Activated CD4-positive, alpha-beta T cell treated with anti-CD3 and anti-CD28 coated beads for 48 hours (primary cell): Measurements from ENCODE around the gene NBPF19.
"Not testable (repeated sequence)": the region's sequence is repeated elsewhere in the genome, so short reads cannot be mapped to it uniquely, and the experiment has no call there.

Experiments
- DNase-seq: peaks from one replicate; pipeline ENCODE4 v3.0.0-alpha.2; 2020

NBPF19 gene, protein sequence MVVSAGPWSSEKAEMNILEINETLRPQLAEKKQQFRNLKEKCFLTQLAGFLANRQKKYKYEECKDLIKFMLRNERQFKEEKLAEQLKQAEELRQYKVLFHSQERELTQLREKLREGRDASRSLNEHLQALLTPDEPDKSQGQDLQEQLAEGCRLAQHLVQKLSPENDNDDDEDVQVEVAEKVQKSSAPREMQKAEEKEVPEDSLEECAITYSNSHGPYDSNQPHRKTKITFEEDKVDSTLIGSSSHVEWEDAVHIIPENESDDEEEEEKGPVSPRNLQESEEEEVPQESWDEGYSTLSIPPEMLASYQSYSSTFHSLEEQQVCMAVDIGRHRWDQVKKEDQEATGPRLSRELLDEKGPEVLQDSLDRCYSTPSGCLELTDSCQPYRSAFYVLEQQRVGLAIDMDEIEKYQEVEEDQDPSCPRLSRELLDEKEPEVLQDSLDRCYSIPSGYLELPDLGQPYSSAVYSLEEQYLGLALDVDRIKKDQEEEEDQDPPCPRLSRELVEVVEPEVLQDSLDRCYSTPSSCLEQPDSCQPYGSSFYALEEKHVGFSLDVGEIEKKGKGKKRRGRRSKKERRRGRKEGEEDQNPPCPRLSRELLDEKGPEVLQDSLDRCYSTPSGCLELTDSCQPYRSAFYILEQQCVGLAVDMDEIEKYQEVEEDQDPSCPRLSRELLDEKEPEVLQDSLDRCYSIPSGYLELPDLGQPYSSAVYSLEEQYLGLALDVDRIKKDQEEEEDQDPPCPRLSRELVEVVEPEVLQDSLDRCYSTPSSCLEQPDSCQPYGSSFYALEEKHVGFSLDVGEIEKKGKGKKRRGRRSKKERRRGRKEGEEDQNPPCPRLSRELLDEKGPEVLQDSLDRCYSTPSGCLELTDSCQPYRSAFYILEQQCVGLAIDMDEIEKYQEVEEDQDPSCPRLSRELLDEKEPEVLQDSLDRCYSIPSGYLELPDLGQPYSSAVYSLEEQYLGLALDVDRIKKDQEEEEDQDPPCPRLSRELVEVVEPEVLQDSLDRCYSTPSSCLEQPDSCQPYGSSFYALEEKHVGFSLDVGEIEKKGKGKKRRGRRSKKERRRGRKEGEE (N-terminal part only)

DNA sequence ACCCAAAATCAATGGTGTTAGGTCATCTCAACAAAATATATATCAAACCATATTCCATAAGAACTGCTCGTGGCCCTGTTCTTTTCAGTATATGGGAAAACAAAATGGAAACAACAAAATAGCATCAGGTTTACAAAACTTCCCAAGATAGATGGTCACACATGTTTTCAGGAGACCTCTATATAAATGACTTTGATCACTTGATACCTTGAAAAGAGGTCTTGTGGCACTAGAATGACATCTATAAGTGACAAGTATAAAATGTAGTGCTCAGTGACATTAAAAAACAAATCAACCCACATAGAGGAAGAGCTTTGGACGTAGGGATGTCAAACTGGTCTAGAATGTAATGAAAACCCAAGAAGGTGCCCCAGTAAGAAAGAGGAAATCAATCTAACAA lies at the start of gene NBPF19:
NBPF19 (plus strand) TSS at position 301 of the 400 bp plus-strand sequence. CDS start 888 bp downstream, outside the sequence.
- not testable (repeated sequence) for DNase-seq

- DNase-seq: not testable (repeated sequence)
Measured at GRCh38 chr1:149428317-149428716, 46.5 kb upstream of the NBPF19 start.

DNA sequence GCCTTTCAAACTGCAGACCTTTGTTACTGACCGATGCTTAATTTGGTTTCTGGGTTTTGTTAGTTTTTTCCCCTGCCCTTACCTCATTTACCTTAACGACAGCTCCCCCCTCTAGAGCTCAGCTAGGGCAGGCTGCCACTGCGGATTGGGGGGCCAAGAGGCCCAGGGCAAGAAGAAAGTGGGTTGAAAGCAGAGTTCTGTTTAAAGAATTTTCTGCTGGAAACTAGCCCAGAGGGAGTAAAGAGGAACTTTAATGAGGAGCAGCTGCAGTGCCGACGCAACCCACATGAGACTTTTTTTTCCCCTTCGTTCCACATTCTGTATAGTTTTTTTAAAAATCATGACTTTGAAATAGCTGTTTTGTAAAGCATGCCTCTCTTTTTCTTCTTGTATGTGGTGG lies 29.4 kb upstream of the NBPF19 start:
- not testable (repeated sequence) for DNase-seq

GRCh38 chr1:149452196-149452595 lies 22.6 kb upstream of the NBPF19 start:
- not testable (repeated sequence) for DNase-seq

DNA sequence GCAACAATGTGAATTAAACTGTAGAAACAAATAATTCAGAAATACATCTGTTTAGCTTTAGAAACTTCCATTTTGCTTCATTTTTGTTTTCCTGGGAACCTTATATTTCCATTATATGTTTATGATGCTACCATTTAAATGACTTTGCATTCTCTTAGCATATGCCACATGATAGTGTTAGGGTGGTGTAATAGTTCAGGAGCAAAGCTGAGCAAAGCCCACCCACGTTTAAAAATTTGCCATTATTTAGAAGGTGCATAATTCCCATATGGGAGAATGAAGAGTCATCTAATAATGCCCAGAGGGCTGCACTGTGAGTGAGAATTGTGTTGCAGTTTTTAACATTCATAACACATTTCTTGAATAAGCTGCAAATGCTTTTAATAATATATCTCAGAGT lies 22.2 kb upstream of the NBPF19 start:
- not testable (repeated sequence) for DNase-seq

- DNase-seq: peak; percentile 79
Measured at GRCh38 chr1:149558350-149558825, 83.5 kb downstream of the NBPF19 start.

DNA sequence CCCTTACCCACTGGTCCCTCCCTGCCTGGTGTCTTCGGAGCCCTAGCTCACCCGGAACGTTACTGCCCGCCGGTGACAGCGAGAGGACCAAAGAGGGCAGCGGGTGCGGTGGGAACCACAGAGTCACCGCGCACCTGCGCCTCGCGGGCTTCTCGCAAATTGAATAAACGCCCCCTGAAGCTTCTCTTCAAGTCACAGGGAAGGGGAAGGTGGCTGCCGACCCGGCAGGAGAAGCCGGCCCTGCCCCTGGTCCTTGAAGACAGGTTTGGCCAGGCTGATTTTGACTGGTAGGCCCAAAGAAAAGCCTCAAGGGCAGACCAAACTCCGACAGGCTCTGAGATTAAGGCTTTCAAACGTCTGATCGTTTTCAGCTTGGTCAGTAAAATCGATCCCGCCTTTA lies 87.0 kb downstream of the NBPF19 start:
- not testable (repeated sequence) for DNase-seq

DNA sequence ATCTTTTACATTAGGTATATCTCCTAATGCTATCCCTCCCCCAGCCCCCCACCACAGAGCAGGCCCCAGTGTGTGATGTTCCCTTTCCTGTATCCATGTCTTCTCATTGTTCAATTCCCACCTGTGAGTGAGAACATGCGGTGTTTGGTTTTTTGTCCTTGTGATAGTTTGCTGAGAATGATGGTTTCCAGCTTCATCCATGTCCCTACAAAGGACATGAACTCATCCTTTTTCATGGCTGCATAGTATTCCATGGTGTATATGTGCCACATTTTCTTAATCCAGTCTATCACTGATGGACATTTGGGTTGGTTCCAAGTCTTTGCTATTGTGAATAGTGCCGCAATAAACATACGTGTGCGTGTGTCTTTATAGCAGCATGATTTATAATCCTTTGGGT lies 90.6 kb downstream of the NBPF19 start:
- DNase-seq: not testable (repeated sequence)

DNA sequence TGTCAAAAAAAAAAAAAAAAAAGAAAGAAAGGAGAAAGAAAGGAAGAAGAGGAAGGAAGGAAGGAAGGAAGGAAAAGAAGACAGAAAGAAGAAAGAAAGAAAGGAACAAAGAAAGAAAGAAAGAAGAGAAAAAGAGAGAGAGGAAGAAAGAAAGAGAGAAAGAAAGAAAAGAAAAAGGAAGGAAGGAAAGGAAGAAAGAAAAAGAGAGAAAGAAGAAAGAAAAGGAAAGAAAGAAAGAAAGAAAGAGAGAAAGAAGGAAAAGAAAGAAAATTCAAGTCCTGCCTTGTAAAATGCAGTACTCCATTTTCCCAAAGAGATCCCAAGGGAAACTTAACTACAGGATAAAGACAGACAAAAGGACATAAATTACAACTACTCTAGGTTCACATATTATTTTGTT lies 97.9 kb downstream of the NBPF19 start:
- not testable (repeated sequence) for DNase-seq

GRCh38 chr1:149585592-149585991 lies 110.7 kb downstream of the NBPF19 start:
- peak; percentile 23 for DNase-seq
